Fibroblast of mammary gland (primary cell): ENCODE measurements around the gene INPP5D.

Source experiments
- DNase-seq: peaks from one replicate; pipeline ENCODE4 v3.0.0-alpha.2; 2010; ENCODE audit warnings: low read depth
- H3K4me3 ChIP-seq: 2 replicates; pipeline ENCODE4 v1.5.1; 2011; ENCODE audit warnings: low read depth, mild to moderate bottlenecking, low read length, moderate library complexity; ENCODE audit not compliant: control insufficient read depth
- TF ChIP-seq, protein P1 (sequence below): conservative IDR thresholded peaks from 2 replicates; pipeline ENCODE4 v1.5.1; 2011; ENCODE audit warnings: low read depth, low read length, inconsistent platforms; ENCODE audit not compliant: control insufficient read depth, insufficient read depth

The INPP5D gene

DNA sequence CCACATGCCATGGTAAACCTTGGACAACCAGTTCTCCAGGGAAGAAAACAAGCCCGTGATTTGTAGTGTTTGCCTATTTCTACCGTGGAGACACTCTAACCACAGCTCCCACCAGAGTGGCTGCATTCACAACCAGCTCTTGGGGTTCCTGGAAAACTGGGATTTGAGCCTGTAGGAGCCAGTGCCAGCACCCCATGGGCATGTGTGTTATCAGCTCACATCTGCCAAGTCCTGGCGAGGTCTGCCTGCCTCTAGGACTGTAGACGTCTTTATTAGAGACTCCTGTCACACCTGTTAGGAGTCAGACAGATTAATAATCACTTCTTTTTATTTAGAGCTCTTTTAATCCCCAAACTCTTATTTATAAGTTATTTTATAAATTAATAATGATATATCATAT is 41.0 kb downstream of the INPP5D start:
- TF ChIP-seq, protein P1, sequence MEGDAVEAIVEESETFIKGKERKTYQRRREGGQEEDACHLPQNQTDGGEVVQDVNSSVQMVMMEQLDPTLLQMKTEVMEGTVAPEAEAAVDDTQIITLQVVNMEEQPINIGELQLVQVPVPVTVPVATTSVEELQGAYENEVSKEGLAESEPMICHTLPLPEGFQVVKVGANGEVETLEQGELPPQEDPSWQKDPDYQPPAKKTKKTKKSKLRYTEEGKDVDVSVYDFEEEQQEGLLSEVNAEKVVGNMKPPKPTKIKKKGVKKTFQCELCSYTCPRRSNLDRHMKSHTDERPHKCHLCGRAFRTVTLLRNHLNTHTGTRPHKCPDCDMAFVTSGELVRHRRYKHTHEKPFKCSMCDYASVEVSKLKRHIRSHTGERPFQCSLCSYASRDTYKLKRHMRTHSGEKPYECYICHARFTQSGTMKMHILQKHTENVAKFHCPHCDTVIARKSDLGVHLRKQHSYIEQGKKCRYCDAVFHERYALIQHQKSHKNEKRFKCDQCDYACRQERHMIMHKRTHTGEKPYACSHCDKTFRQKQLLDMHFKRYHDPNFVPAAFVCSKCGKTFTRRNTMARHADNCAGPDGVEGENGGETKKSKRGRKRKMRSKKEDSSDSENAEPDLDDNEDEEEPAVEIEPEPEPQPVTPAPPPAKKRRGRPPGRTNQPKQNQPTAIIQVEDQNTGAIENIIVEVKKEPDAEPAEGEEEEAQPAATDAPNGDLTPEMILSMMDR, result no peak
- no peak for DNase-seq
- no peak overlapping the region for H3K4me3 ChIP-seq

DNA sequence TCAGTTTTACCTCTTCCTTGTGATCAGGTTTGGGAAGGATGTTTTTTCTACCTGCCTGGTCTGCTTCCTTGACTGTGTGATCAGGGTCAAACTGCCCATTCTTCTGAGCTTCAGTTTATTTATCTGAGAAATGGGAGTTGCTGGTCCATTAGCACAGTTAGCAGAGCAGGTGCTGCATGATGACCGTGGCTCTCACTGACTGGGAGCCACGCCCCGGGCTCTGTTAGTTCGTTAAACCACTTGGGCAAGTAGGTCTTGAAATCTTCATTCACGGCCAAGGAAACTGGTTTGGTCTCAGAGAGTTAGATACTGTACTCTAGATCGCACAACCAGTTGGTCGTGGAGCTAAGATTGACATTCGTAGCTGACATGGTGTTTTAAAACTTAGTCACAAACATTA is 41.7 kb downstream of the INPP5D start:
- H3K4me3 ChIP-seq, result no peak overlapping the region
- DNase-seq, result no peak
- TF ChIP-seq, protein P1, result no peak

DNA sequence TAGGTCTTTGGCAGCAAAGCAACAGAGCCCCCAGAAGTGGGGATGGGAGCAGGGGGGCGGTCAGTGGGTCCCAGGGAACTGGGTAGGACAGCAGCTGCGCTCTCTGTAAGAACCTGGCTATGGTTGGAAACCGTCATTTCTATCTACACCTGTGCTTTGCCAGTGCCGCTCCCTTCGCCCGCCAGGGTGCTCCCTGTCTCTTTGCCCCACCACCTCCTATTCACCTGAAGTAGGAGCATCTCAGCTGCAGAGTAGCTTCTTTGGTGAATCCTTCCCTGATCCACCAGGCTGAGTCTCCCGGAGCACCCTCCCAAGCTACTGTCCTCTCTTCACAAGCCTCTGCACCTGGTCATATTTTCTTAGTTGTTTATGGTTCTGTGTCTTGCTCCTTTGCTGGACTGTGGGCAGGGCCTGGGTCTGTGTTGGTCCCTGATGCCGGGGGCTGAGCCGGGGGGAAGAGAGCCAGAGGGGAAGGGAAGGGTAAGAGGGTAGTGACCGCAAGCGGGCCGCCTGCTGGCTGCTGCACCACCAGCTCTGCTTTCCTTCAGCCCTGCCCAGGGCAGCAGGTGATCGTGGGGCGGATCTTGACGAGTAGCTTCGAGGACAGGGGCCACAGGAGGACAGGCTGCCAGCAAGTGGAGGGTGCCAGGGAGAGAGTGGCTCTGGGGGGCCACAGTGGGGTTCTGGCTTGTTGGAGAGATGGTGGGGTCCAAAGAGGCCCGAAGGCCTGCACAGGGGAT is 45.2 kb downstream of the INPP5D start:
- TF ChIP-seq, protein P1, result no peak
- DNase-seq, result no peak

DNA sequence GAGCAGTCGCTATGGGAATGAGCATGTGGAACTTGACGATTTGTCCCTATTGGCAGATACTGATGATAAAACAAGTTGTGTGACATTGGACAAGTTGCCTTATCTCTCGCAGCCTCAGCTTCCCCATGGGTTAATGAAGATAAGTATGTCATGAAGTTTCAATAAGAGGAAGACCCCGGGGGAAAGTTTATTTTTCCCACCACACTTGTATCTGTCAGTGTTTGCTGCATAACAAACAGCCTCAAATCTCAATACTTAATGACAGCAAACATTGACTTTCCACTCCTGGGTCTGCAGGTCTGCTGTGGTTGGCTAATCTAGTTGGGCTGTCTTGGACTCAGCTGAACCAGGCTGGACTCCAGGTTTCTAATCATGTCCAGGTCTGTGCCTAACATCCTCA is 45.8 kb downstream of the INPP5D start:
- no peak for DNase-seq
- H3K4me3 ChIP-seq, result no peak overlapping the region
- TF ChIP-seq, protein P1, result no peak

More for the DNA sequence above, 45.2 kb downstream of the INPP5D start:
- H3K4me3 ChIP-seq, result no peak overlapping the region

DNA sequence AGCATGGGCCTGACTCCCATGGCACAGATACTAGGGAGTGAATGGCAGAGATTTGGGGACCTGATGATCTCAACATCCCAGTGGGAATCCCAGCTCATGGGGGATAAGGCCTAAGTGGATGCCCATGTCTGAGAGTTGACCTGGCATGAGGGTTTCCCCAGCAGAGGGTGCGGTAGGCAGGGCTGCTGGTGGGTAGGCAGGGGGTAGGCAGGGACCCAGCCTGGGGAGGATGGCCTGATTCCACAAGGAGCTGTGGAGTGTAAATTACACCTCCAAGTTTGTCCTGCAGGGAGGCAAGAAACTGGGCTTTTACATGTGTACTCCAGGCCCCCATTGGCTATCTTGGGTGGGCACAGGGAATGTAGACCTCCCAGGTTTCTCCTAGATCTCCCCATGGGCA is 46.9 kb downstream of the INPP5D start:
- no peak for DNase-seq
- H3K4me3 ChIP-seq, result no peak overlapping the region
- TF ChIP-seq, protein P1, result no peak

DNA sequence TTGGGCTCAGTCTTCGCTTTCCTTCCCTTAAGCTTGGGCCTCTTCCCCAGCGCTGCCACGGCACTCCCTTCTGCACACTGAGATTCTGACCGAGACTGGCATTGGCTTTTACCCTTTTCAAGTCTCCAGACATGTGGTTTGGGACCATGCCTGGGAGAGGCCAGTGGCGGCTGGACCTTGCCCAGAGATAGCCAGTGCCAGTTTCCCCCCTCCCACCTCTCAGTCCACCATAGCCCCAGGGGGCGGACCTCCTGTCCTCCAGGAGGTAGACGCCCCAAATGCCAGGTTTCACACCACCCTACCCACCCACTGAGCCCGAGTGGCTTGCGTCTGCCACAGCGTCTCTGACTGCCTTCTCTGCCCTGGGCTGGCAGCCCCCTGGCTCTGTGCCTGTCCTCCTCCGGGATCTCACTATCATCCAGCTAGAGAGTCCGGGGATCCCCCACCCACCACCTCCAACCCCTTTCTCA is 47.7 kb downstream of the INPP5D start:
- TF ChIP-seq, protein P1, result no peak
- DNase-seq, result no peak
- no peak overlapping the region for H3K4me3 ChIP-seq
